Heart left ventricle (tissue), 13 donors: ENCODE results near the gene TENM3.

Experiments
- CTCF ChIP-seq, 12 donors: fragments of 200-600 bp; sonication (generic) in 4 of 12; IDR thresholded peaks; one replicate each; pipeline versions ENCODE4 v1.5.0 to v1.8.0; 2018 to 2022; ENCODE audit warnings: antibody characterized with exemption in 12 of 12, mild to moderate bottlenecking in 5 of 12
- POLR2A ChIP-seq, 2 donors: fragments of 450-650 bp; IDR thresholded peaks; one replicate each; pipeline ENCODE4 v1.6.1; 2017; ENCODE audit warnings: antibody characterized with exemption in 2 of 2, mild to moderate bottlenecking in 2 of 2, moderate library complexity in 2 of 2
- donor health status: ischemic (EF 13 %, LVEDD 7.1; RV severe dilation, severe dysfunction).
- donor health status: DM: no; HTN: yes; CAD: no.
- donor health status: DM: no; HTN: no; CAD: no.
- donor health status: ischemic (EF 25% LVEDD 6.9; RV normal size, moderate dysfunction).
- donor health status: ischemic (EF 25% LVEDD 5.7; RV mildly dilated, moderate dysfunction).
- donor health status: ischemic (EF 35%, LVEDD 5.7; RV mildly dilated, moderate dysfunction).
- donor health status: nonischemic (EF 11% LVEDD 7.7; RV severe dilation, severe dysfunction).
- donor health status: DM: yes; HTN: yes; CAD: no.
- donor health status: PGD.
- donor health status: ischemic (EF 29% LVEDD 5.4; RV normal size, mild dysfunction).
- donor health status: nonischemic (EF 23%, LVEDD 6.1; RV moderate dilation, normal function).

GRCh38 chr4:182825003-182825402 is 581.8 kb downstream of the TENM3 start:
- TF ChIP-seq POLR2A (IDR thresholded peaks at IDR 0.05), result no peak
- no peak for TF ChIP-seq CTCF (IDR thresholded peaks at IDR 0.05)
